Measurements from ENCODE around the gene TSSC4. TPM values are rescaled to one million over a fixed set of nuclear protein-coding genes. Genes with fewer than 3 reads are reported as not detected.

Gene TSSC4
- total RNA-seq, 1 donor from 2014 or later: 80.8 TPM

DNA sequence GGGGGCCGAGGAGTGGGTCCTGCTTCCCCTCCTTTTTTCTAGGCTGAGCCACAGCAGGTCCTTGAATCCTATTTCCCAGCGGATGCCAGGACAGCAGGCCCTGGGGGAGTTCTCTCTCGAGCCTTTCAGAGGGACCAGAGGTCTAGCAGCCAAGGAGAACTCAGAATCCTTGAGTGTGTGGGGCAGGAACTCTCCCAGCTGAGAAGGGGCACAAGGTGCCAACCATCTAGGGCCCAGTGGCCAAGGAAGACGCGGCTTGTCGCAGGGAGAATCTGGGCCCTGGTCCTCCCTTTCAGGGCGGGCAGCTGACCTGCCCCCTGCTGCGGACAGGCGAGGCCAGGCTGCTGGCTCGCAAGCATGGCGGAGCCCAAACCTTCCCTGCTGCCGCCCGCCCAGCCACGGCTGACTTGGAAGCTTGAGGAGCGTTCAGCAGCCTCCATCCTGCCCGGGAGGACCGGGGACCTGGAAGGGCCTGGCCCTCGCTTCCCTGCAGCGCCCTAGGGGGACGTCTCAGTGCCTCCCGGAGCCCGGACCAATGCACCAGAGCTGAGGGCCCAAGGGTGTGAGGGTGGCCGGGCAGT, 972 bp upstream of the TSSC4 start:
- DNase-seq (ENCODE audit: low read depth) (no peak), FAIRE-seq (no peak)
- TF ChIP-seq CTCF (IDR thresholded peaks at IDR 0.05; ENCODE audit: insufficient read depth, low read length, severe bottlenecking): no peak
- Histone ChIP-seq H3K4me3 (ENCODE audit: low read depth, low read length) (peak overlapping the region; percentile 73), H3K36me3 (ENCODE audit: control insufficient read depth, insufficient read depth, low read length) (peaks cover 19% of the 10 kb centered on the region), H3K27me3 (ENCODE audit: control insufficient read depth, insufficient read depth, low read length) (no peaks in the 10 kb centered on the region)

DNA sequence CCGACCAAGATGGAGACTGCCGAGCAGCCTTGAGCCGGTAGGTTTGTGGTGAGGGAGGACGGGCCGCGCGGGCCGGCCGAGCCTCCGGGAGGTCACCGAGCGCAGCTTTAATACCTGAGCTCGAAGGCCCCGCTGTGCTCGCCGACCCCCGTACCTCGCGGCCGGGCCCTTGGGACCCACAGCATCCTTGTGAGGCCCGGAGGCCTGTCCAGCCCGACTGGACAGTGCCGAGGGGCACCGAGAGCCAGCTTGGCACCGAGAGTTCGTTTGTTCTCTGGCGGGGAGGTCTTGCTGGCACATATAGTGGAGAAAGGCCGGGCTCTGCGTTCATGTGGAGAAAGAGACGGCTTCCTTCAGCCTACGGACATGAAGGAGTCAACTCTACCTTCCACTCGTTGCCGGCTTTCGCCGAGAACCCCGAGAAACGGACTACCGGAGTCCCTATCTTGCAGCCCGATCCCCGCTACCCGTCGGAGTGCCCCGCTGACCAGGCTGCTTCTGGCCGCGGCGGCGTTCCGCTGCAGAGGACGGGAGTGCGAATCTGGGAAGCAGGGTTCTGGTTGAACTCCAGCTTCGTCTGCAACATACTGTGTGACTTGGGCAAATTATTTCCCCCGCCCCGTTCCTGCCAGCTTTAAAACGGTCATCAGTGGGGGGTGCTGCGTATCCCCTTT, 349 bp downstream of the TSSC4 start:
- FAIRE-seq (no peak), DNase-seq (ENCODE audit: low read depth) (no peak)
- no peaks in the 10 kb centered on the region for H3K27me3 ChIP-seq (ENCODE audit: control insufficient read depth, insufficient read depth, low read length)
- H3K4me3 ChIP-seq (ENCODE audit: low read depth, low read length): peak overlapping the region; percentile 95
- no peak for TF ChIP-seq CTCF (IDR thresholded peaks at IDR 0.05; ENCODE audit: insufficient read depth, low read length, severe bottlenecking)
- peaks cover 10% of the 10 kb centered on the region for H3K36me3 ChIP-seq (ENCODE audit: control insufficient read depth, insufficient read depth, low read length)

DNA sequence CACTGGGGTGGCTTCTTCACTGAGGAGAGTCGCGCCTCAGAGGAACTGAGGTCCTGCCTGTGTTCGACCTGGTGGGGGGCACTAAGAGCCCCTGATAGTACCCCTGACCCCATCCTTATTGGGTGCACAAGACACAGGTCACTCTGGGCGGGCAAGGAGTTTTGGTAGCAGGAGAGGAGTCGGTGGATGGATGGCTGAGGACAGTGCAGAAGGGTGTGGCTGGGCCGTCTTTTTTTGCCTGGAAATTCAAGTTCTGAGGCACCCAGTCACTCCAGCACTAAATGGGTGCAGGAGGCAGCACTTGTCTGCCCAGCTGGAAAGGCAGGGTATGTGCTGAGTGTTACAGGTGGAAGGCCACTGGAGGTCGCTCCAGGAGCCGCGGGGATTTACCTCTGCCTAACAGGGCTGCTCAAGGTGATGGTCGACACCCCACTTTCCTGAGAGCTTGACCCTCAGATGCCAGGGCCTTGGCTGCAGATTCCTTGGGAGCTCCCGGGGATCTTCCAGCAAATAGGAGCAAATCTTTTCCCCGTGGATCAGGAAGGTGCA, 960 bp downstream of the TSSC4 start:
- FAIRE-seq: no peak
- H3K36me3 ChIP-seq (ENCODE audit: control insufficient read depth, insufficient read depth, low read length): peaks cover 8% of the 10 kb centered on the region

GRCh38 chr11:2402106-2402505, 1.6 kb downstream of the TSSC4 start:
- DNase-seq (ENCODE audit: low read depth): no peak
- Histone ChIP-seq H3K36me3 (ENCODE audit: control insufficient read depth, insufficient read depth, low read length) (peaks cover 6% of the 10 kb centered on the region), H3K27me3 (ENCODE audit: control insufficient read depth, insufficient read depth, low read length) (no peaks in the 10 kb centered on the region), H3K4me3 (ENCODE audit: low read depth, low read length) (no peak overlapping the region)
- no peak for FAIRE-seq
- no peak for TF ChIP-seq CTCF (IDR thresholded peaks at IDR 0.05; ENCODE audit: insufficient read depth, low read length, severe bottlenecking)

More for the DNA sequence above, 960 bp downstream of the TSSC4 start:
- Histone ChIP-seq H3K27me3 (ENCODE audit: control insufficient read depth, insufficient read depth, low read length) (no peaks in the 10 kb centered on the region), H3K4me3 (ENCODE audit: low read depth, low read length) (peak overlapping the region; percentile 95)
- TF ChIP-seq CTCF (IDR thresholded peaks at IDR 0.05; ENCODE audit: insufficient read depth, low read length, severe bottlenecking): peak; percentile 25
- no peak for DNase-seq (ENCODE audit: low read depth)

GRCh38 chr11:2402890-2403645, 2.5 kb downstream of the TSSC4 start:
- FAIRE-seq (no peak), DNase-seq (ENCODE audit: low read depth) (no peak)
- Histone ChIP-seq H3K36me3 (ENCODE audit: control insufficient read depth, insufficient read depth, low read length) (peaks cover 5% of the 10 kb centered on the region), H3K4me3 (ENCODE audit: low read depth, low read length) (no peak overlapping the region), H3K27me3 (ENCODE audit: control insufficient read depth, insufficient read depth, low read length) (no peaks in the 10 kb centered on the region)
- no peak for TF ChIP-seq CTCF (IDR thresholded peaks at IDR 0.05; ENCODE audit: insufficient read depth, low read length, severe bottlenecking)

Data from bronchial epithelial cell (primary cell).